PC-9 (cell line): Measurements from ENCODE around the gene RPS8.

Source experiments
- CTCF ChIP-seq: fragments of 200-600 bp; sonication (generic); conservative IDR thresholded peaks from 2 replicates; pipeline ENCODE4 v1.6.1; 2017; ENCODE audit warnings: mixed run types, antibody characterized with exemption, mild to moderate bottlenecking, moderate library complexity
- EZH2 ChIP-seq: fragments of 200-600 bp; sonication (generic); IDR thresholded peaks from 2 replicates; pipeline ENCODE4 v1.8.0; 2017; ENCODE audit warnings: antibody characterized with exemption, low read depth

- no peak for TF ChIP-seq CTCF
- no peak for TF ChIP-seq EZH2
Measured at GRCh38 chr1:44780583-44781121, 5.3 kb downstream of the RPS8 start.
